Testis (tissue), 2 donors: ENCODE measurements around the gene CFAP299.

Source experiments
- CTCF ChIP-seq, 3 experiments: fragments of 450-650 bp in 2 of 3; fragments of 200-600 bp in 1 of 3; sonication (generic) in 1 of 3; IDR thresholded peaks; one replicate each; pipeline ENCODE4 v1.5.1; 2016 to 2019; ENCODE audit warnings: antibody characterized with exemption in 3 of 3, mild to moderate bottlenecking in 2 of 3, moderate library complexity in 1 of 3
- POLR2A ChIP-seq: fragments of 450-650 bp; IDR thresholded peaks from one replicate; pipeline ENCODE4 v1.6.1; 2017; ENCODE audit warnings: antibody characterized with exemption, mild to moderate bottlenecking, moderate library complexity

GRCh38 chr4:80585542-80585941 lies 250.0 kb downstream of the CFAP299 start:
- no peak for TF ChIP-seq CTCF (IDR thresholded peaks at IDR 0.05)
- TF ChIP-seq POLR2A, result no peak
